ENCODE results near the gene DNAH17.

DNAH17 gene

DNA sequence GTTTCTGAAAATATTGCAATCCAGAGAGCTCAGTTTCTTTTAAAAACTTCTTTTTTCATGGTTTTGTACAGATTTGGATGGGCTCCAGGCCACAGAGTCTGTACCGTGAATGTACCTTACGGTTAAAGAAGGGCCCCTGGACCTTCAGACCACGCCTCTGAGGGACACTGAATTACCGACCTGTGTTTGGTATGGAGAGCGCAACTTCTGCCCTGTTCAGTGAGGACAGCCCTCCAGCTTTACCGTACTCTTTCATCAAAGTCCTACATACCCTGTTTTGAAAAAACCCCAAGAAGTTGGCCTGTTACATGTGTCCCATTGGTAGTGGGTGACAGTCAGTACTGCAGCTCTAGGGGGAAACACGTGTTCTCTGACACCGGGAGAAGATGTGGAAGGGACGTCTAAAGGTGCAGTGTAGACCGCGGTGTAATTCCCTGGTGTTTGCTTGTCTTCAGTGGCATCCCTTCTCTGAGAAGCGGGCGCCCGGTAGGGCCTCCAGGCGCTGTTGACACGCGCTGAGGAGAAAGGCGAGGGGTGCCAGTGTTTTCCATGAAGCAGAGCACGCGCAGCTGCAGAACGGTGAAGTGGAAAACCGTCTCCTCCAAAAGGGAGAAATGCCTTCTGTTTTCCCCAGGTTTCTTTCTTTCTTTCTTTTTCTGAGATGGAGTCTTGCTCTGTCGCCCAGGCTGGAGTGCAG, 192.6 kb downstream of the DNAH17 start:
- no peak for DNase-seq

DNA sequence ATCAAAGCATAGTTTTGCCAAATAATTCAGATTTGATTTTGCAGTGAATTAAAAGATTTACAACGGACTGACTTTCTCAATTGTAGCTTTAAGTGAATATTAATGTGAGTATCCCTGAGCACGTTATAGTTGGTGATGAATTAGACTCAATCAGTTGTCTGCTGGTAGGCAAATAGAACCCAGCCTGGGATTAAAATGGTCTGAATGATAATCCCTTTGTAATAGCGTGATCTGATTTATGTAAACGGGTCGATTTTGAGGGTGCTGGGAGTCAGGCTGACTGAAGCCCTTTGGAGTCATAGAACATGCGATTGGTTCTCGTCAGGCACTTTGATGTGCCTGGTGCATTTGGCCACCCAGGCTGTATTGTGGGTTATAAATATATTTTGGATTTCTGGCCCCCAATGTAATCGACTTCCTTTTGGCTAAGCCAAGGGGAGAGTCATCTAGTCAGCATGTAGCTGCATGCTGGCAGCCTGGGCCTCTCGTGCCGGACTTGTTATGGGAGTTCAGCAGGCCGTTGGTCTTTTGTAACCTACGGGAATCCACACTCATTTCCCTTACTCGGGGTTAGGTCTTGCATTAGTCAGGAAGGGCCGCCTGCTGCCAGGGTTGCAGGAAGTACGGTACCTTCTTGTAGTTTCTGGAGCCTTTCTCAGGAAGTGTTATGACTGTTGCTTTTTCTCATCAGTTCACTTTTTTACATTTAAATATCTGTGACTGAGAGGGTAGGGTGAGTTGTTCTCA, 193.3 kb downstream of the DNAH17 start:
- no peak for DNase-seq

DNA sequence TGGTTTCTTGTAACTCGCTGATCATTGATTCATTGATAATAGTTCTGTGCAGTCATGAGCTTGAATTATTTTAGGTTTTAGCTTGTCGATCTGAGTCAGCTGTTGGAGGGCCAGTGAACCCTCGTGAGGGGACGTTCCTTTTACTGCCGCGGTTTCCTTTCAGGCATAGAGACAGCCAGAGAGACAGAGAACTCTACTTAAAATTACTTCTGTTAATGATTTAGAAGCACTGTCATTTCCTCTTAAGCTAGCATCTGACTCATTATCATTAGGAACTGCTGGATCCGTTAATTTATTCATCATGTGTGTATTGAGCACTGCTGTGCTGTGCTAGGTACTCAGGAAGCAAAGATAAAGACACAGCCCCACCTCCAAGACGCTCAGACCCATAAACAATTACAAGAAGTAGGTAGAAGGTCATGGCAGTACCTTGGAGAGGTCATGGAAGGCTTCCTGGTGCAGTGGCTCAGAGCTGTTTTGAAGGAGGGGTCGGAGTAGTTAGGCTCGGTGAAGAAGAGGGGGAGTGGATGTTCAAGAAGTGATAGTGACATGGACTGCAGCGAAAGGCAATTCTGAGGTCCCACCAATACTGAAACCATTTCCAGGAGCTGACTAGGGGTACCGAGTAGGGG, 195.5 kb downstream of the DNAH17 start:
- no peak for DNase-seq

- no peak for DNase-seq
These were observed 196.8 kb downstream of the DNAH17 start for GRCh38 chr17:78380370-78380769.

GRCh38 chr17:78379131-78379491, 198.1 kb downstream of the DNAH17 start:
- no peak for DNase-seq

- DNase-seq, result peak; percentile 67
These were observed 198.7 kb downstream of the DNAH17 start, which contains the start of gene PGS1 for GRCh38 chr17:78378225-78379130. PGS1 (plus strand) TSS chr17:78378649; CDS start chr17:78378666, 17 bp downstream.

DNA sequence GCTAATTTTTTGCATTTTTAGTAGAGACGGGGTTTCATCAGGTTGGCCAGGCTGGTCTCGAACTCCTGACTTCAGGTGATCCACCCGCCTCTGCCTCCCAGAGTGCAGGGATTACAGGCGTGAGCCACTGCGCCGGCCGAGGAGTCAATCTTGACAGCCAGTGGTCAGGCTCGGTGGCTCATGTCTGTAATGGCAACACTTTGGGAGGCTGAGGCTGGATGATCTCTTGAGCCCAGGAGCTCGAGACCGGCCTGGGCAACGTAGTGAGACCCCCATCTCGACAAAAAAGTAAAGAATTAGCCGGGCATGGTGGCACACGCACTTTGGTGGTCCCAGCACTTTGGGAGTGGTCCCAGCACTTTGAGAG, 199.4 kb downstream of the DNAH17 start:
- no peak for DNase-seq

DNA sequence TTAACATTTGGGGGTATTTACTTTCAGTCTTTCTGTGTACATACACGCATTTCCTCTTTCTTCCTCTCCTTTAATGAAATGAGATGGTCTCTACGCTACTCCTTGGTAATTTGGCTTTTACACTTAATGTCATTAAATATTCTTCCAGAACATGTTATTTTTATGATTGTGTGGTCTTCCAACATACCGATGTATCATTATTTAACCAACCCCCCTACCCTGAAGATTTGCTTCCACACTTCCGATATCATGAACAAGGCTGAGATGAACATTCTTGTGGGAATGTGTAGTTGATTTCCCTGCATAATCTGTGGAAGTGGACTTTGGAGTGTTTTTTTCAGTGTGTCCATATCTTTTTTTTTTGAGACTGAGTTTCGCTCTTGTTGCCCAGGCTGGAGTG, 201.0 kb downstream of the DNAH17 start:
- DNase-seq, result no peak

GRCh38 chr17:78375401-78376151, 201.6 kb downstream of the DNAH17 start:
- no peak for DNase-seq

GRCh38 chr17:78374631-78375274, 202.4 kb downstream of the DNAH17 start:
- no peak for DNase-seq

DNA sequence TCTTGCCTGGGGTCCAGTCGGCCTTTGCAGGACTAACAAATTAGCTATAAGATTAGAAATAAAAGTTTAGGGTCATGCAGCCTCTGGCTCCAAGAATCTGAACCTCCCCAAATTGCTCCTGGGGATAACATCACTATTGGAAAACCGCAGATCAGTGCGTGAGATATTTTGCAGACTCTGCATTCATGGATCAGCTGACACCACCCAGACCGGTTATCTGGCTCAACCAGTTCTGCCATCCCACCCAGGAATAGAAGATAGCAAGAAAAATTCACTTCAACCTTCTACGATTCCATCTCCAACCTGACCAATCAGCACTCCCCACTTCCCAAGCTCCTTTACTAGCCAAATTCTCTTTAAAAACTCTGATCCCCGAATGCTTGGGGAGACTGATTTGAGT, 203.0 kb downstream of the DNAH17 start:
- no peak for DNase-seq
